ENCODE data around the gene GFRA1. TPM values are rescaled to one million over a fixed set of nuclear protein-coding genes. Genes with fewer than 3 reads are reported as not detected.

The GFRA1 gene
- total and polyA plus RNA-seq, 2 of the 8 experiments (the other 6 are each of a cell fraction or from before 2014, with no cell fraction given): 1.1 to 2.0 TPM

GRCh38 chr10:116150606-116151005, 122.4 kb downstream of the GFRA1 start:
- no peak overlapping the region for H2BK5ac ChIP-seq (ENCODE audit: low read depth, low read length)
- WGBS, 2 experiments (ENCODE audit: extremely low coverage in 1 of 2, insufficient coverage in 1 of 2, insufficient read length in 1 of 2, insufficient replicate concordance in 2 of 2, low coverage in 1 of 2, low lambda C conversion rate in 2 of 2, missing lambda C conversion rate in 1 of 2): 75% methylated on average over 6 of the region's 6 CpGs; no CpG with 5 or more reads in 1 of the 2 experiments
- no peak overlapping the region for H2BK12ac ChIP-seq (ENCODE audit: low read depth, low read length)
- no peak for FAIRE-seq
- no peaks in the 10 kb centered on the region; the same call in 1 of the 2 replicates for H3K23me2 ChIP-seq (ENCODE audit: low read depth, low read length)
- no peak overlapping the region for H3K14ac ChIP-seq (ENCODE audit: insufficient read length)
- no peak overlapping the region for H4K5ac ChIP-seq (ENCODE audit: insufficient read length, low read depth, low read length)
- H2AK5ac ChIP-seq (ENCODE audit: low read depth, low read length): no peak overlapping the region
- no peaks in the 10 kb centered on the region; a peak in 1 of 7 replicates for H3K4me1 ChIP-seq (replicated peaks in 1 of 4; ENCODE audit: control insufficient read depth in 3 of 4, insufficient read depth in 4 of 4, low read length in 3 of 4)
- H4K91ac ChIP-seq (replicated peaks; ENCODE audit: insufficient read length, low read length): no peak overlapping the region
- H3K9ac ChIP-seq (replicated peaks in 1 of 4; ENCODE audit: extremely low read depth in 1 of 4, low read depth in 3 of 4, low read length in 3 of 4): no peak overlapping the region
- TF ChIP-seq, protein P1, sequence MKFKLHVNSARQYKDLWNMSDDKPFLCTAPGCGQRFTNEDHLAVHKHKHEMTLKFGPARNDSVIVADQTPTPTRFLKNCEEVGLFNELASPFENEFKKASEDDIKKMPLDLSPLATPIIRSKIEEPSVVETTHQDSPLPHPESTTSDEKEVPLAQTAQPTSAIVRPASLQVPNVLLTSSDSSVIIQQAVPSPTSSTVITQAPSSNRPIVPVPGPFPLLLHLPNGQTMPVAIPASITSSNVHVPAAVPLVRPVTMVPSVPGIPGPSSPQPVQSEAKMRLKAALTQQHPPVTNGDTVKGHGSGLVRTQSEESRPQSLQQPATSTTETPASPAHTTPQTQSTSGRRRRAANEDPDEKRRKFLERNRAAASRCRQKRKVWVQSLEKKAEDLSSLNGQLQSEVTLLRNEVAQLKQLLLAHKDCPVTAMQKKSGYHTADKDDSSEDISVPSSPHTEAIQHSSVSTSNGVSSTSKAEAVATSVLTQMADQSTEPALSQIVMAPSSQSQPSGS (IDR thresholded peaks at IDR 0.05; ENCODE audit: low read length): no peak
- TF ChIP-seq TEAD4 (IDR thresholded peaks at IDR 0.05; ENCODE audit: low read depth, low read length) (no peak), POLR2AphosphoS5 (IDR thresholded peaks at IDR 0.05; ENCODE audit: low read depth, low read length) (no peak), ASH2L (IDR thresholded peaks at IDR 0.05; ENCODE audit: low read length) (no peak), FOSL1 (IDR thresholded peaks at IDR 0.05; ENCODE audit: insufficient read depth, low read depth, low read length) (no peak), CEBPB (IDR thresholded peaks at IDR 0.05; ENCODE audit: low read depth, low read length) (no peak), SIX5 (IDR thresholded peaks at IDR 0.05; ENCODE audit: low read depth, low read length) (no peak)
- no peaks in the 10 kb centered on the region for H3K9me3 ChIP-seq (ENCODE audit: insufficient read depth in 2 of 2, low read depth in 1 of 2, low read length in 1 of 2)
- H3K56ac ChIP-seq (replicated peaks; ENCODE audit: insufficient read length, low read depth, low read length): no peak overlapping the region
- H3K79me1 ChIP-seq (ENCODE audit: low read depth, low read length): no peaks in the 10 kb centered on the region
- no peak overlapping the region for H2BK15ac ChIP-seq (ENCODE audit: low read length)
- no peak overlapping the region for H2BK120ac ChIP-seq (replicated peaks; ENCODE audit: low read depth, low read length)
- H2BK20ac ChIP-seq (ENCODE audit: low read length): no peak overlapping the region
- H3K36me3 ChIP-seq (ENCODE audit: control insufficient read depth in 2 of 4, insufficient read depth in 4 of 4, low read length in 3 of 4): no peaks in the 10 kb centered on the region
- H3K79me2 ChIP-seq (ENCODE audit: control insufficient read depth in 1 of 2, insufficient read depth in 2 of 2, low read length in 2 of 2): no peaks in the 10 kb centered on the region
- no peak overlapping the region for H3K27ac ChIP-seq (ENCODE audit: low read depth, low read length)
- H4K20me1 ChIP-seq (replicated peaks in 1 of 2; ENCODE audit: control insufficient read depth in 1 of 2, insufficient read depth in 2 of 2, low read length in 2 of 2): peaks cover 0 to 2% of the 10 kb centered on the region in 2 experiments
- H3K4me3 ChIP-seq (ENCODE audit: extremely low read depth in 1 of 4, insufficient read depth in 2 of 4, low read depth in 3 of 4, low read length in 4 of 4): no peak overlapping the region
- no peak overlapping the region for H4K8ac ChIP-seq (ENCODE audit: extremely low read depth, insufficient read depth, low read length)
- H3K27me3 ChIP-seq (replicated peaks in 1 of 4; ENCODE audit: control insufficient read depth in 3 of 4, extremely low read depth in 1 of 4, insufficient read depth in 3 of 4, low read length in 3 of 4): no peaks in the 10 kb centered on the region
- no peak for DNase-seq (ENCODE audit: low read depth in 1 of 2, low spot score in 2 of 2)
- ChIA-PET CTCF (ENCODE audit: partially characterized antibody) (interaction anchor here (1.0 kb wide), 1 partner anchor 29 kb away, joined by 3 read pairs; no protein-coding TSS in a partner anchor), POLR2A (ENCODE audit: partially characterized antibody) (no interaction called here)
- H3K4ac ChIP-seq (replicated peaks; ENCODE audit: insufficient read length, low read depth, low read length): no peak overlapping the region
- H3K4me2 ChIP-seq (ENCODE audit: insufficient read depth in 1 of 2, low read depth in 2 of 2, low read length in 2 of 2): no peak overlapping the region
- no peak overlapping the region for H3K18ac ChIP-seq (ENCODE audit: extremely low read depth, low read length)
- no peak overlapping the region for H3K23ac ChIP-seq (ENCODE audit: insufficient read length)
- H2AFZ ChIP-seq (ENCODE audit: low read length): no peak overlapping the region
